AG04449 (cell line): ENCODE data around the gene RMI1.
A peak's percentile ranks its signal among the peaks of the same experiment; 100 is the strongest.

Source experiments
- CTCF ChIA-PET: fragments of 350-600 bp; formaldehyde crosslinking; extraction: SDS; loops from one replicate; lab custom pipeline; 2021; ENCODE audit warnings: antibody characterized with exemption; lab: Yijun Ruan, JAX
- POLR2A ChIA-PET: fragments of 400-600, 350-600 bp; formaldehyde crosslinking; extraction: SDS; loops from one replicate; lab custom pipeline; 2020; ENCODE audit warnings: antibody characterized with exemption, inconsistent platforms; lab: Yijun Ruan, JAX
- DNase-seq: peaks from one replicate; pipeline ENCODE4 v3.0.0-alpha.2; 2010; ENCODE audit warnings: low read depth, low spot score
- H3K4me3 ChIP-seq: 2 replicates; pipeline ENCODE4 v1.5.1; 2011; ENCODE audit warnings: low read depth, mild to moderate bottlenecking, control low read depth, low read length
- CTCF ChIP-seq: IDR thresholded peaks from one replicate; pipeline ENCODE4 v1.5.1; 2011; ENCODE audit warnings: mild to moderate bottlenecking, moderate library complexity, low read length, control low read depth, inconsistent platforms; ENCODE audit not compliant: insufficient read depth; ENCODE audit errors: missing control alignments

RMI1 gene

GRCh38 chr9:83979812-83980394, 702 bp upstream of the RMI1 start, which contains the start of gene HNRNPK:
TSS of gene HNRNPK (minus strand) at chr9:83980215. CDS start at chr9:83978252, 1,963 bp downstream.
- peak; percentile 88 for DNase-seq
- peak within 1 kb of the TSS; percentile 73 for H3K4me3 ChIP-seq
- CTCF ChIA-PET, result interaction anchor here (0.8 to 5.6 kb wide), 7 partner anchors 15 to 281 kb away, joined by 3 to 36 read pairs (median 4); partner anchors contain the start of gene UBQLN1
- TF ChIP-seq CTCF, result peak; percentile 12
- POLR2A ChIA-PET, result interaction anchor here (0.6 to 2.2 kb wide), 12 partner anchors 14 to 316 kb away, joined by 3 to 8 read pairs (median 3); no protein-coding TSS in a partner anchor

GRCh38 chr9:83981126-83981871, 694 bp downstream of the RMI1 start:
- no peak for DNase-seq
- no peak for TF ChIP-seq CTCF
- peak overlapping the region; percentile 73 for H3K4me3 ChIP-seq
- ChIA-PET POLR2A (interaction anchor here (0.6 to 2.2 kb wide), 4 partner anchors 13 to 280 kb away, joined by 3 to 8 read pairs (median 4); no protein-coding TSS in a partner anchor), CTCF (interaction anchor here (1.1 to 5.6 kb wide), 5 partner anchors 15 to 280 kb away, joined by 3 to 36 read pairs (median 4); partner anchors contain the start of gene UBQLN1)

GRCh38 chr9:83986195-83986594, 5.6 kb downstream of the RMI1 start:
- ChIA-PET CTCF (interaction anchor here (1.2 kb wide), 1 partner anchor 187 kb away, joined by 3 read pairs; no protein-coding TSS in a partner anchor), POLR2A (no interaction called here)
- no peak overlapping the region for H3K4me3 ChIP-seq
- no peak for DNase-seq
- no peak for TF ChIP-seq CTCF

GRCh38 chr9:83986765-83987401, 6.3 kb downstream of the RMI1 start:
- H3K4me3 ChIP-seq, result no peak overlapping the region
- CTCF ChIA-PET, result interaction anchor here (1.2 kb wide), 1 partner anchor 186 kb away, joined by 3 read pairs; no protein-coding TSS in a partner anchor
- no peak for DNase-seq
- TF ChIP-seq CTCF, result no peak
- POLR2A ChIA-PET, result no interaction called here

GRCh38 chr9:83987402-83987791, 6.8 kb downstream of the RMI1 start:
- ChIA-PET POLR2A (no interaction called here), CTCF (no interaction called here)
- no peak for DNase-seq
- no peak overlapping the region for H3K4me3 ChIP-seq
- TF ChIP-seq CTCF, result no peak
